Stimulated activated naive CD4-positive, alpha-beta T cell (primary cell): ENCODE results near the gene C22orf23.

Source experiments
- DNase-seq, 6 experiments: peaks; one replicate each; lab custom pipeline; 2025; lab: John Stamatoyannopoulos, UW

The C22orf23 gene

DNA sequence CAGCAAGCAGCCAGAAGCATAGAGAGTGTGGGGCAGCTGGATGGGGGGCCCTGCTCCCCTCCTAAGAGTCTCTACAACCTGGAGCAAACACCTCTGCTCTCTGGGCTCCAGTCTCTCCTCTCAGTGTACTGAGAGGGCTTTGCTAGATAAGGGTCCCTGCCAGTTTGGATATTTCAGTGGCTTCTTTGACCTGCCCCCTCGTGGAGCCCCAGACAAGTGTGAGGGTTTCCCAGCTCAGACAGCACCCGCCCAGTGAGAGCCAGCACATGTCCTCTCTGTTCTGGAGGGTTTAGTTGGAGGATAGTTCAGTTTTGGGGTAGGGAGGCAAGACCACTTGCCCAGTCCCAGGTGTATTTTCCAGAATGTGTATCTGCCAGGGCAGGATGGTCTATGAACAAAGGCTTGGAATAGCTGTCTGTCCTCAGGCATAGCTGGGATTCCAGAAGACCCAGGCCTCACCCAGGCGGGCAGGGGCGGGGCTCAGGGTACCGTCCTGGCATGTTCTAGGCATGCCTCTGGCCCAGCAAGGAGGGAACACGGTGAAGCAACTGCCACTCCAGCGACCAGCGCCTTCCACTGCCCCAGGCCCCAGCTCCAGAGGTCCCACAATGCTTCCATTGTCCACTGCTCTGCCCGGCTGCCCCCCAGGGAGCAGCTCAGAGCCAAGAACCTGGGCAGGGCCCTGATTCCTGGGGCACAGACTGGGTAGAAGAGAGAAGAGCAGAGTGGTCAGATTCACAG, 54.8 kb downstream of the C22orf23 start:
- no peak for DNase-seq

DNA sequence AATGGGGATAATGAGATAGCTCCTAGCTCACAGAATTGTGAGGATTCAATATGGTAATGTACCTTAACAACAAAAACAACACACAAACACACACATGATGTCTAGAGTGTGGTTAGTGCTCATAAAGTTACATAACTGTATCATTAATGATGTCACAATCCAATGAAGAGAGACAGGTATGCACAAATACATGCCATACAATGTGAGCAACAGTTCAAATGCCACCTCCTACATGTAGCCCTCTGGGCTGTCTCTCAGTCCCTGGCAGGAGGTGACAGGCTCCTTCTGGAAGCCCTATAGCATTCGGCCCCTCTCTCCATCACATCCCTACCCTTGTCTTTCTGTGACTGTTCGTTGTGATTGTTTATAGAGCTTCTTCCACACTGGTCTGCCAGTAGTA, 55.6 kb downstream of the C22orf23 start:
- DNase-seq = no peak

GRCh38 chr22:37896939-37897338, 56.5 kb downstream of the C22orf23 start:
- no peak for DNase-seq

GRCh38 chr22:37896181-37896592, 57.2 kb downstream of the C22orf23 start:
- DNase-seq = peak in 4 of 6 experiments; percentile 13 to 48 (median 42)

GRCh38 chr22:37894939-37895670, 58.3 kb downstream of the C22orf23 start:
- DNase-seq = no peak

- DNase-seq = no peak
These were observed 59.8 kb downstream of the C22orf23 start for GRCh38 chr22:37893583-37893983.
